ENCODE results near the gene KCNJ12.

DNA sequence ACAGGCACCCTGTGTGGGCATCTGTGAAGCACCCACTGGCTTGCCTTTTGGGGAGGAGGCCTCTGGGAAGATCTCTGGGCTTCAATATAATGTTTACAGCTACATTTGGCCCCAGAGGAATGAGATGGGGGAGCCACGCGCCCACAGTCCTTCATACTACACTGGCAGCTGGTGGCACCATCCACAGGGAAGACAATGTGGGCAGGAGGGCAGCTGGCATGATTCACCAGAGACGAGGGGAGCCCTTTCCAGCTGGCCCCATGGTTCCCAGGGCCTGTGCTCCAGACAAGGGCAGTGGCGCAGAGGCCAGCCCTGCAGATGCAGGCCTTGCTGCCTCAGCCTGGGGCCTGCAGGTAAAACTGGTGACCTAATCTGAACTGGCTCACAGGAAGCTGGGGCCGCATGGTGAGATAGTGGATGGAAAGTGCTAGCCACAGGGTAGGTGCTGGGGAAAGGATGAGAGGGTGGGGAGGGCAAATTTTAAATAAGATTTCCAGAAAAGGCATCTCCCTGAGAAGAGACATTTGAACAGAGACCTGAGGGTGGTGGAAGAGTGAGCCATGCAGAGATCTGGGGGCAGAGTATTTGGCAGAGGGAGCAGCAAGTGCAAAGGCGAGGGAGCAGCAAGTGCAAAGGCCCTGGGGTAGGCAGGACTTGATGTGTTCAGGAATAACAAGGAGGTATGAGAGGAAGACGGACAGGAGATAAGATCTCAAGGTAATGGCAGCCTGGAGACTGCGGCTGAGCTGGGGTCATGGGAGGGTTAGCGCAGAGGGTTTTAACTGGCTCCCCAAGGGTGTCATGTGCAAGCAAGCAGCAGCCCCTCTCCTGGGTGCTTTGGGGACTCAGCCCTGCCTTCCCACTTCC, 12.1 kb upstream of the KCNJ12 start:
- TF ChIP-seq TAF1 (IDR thresholded peaks at IDR 0.05; ENCODE audit: borderline replicate concordance, insufficient read depth, low read length) = no peak
- no peak for TF ChIP-seq POLR2AphosphoS5 (IDR thresholded peaks at IDR 0.05; ENCODE audit: low read depth, low read length)
- TF ChIP-seq, protein P1, sequence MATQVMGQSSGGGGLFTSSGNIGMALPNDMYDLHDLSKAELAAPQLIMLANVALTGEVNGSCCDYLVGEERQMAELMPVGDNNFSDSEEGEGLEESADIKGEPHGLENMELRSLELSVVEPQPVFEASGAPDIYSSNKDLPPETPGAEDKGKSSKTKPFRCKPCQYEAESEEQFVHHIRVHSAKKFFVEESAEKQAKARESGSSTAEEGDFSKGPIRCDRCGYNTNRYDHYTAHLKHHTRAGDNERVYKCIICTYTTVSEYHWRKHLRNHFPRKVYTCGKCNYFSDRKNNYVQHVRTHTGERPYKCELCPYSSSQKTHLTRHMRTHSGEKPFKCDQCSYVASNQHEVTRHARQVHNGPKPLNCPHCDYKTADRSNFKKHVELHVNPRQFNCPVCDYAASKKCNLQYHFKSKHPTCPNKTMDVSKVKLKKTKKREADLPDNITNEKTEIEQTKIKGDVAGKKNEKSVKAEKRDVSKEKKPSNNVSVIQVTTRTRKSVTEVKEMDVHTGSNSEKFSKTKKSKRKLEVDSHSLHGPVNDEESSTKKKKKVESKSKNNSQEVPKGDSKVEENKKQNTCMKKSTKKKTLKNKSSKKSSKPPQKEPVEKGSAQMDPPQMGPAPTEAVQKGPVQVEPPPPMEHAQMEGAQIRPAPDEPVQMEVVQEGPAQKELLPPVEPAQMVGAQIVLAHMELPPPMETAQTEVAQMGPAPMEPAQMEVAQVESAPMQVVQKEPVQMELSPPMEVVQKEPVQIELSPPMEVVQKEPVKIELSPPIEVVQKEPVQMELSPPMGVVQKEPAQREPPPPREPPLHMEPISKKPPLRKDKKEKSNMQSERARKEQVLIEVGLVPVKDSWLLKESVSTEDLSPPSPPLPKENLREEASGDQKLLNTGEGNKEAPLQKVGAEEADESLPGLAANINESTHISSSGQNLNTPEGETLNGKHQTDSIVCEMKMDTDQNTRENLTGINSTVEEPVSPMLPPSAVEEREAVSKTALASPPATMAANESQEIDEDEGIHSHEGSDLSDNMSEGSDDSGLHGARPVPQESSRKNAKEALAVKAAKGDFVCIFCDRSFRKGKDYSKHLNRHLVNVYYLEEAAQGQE (IDR thresholded peaks at IDR 0.05; ENCODE audit: insufficient read depth in 1 of 2, low read depth in 2 of 2, low read length in 2 of 2) = no peak

Measured in PFSK-1 (cell line).